HFFc6 (cell line): ENCODE results near the gene CSNK1E. TPM values are rescaled to one million over a fixed set of nuclear protein-coding genes. Genes with fewer than 3 reads are reported as not detected.

Source experiments
- DNase-seq: peaks from one replicate; pipeline ENCODE4 v3.0.0-alpha.2; 2018
- H3K27ac Mint-ChIP-seq: 2 replicates; pipeline ENCODE4 v1.8.0; 2020; ENCODE audit warnings: mild to moderate bottlenecking, mixed read lengths
- H3K27me3 Mint-ChIP-seq: 2 replicates; pipeline ENCODE4 v1.8.0; 2021; ENCODE audit warnings: mild to moderate bottlenecking, moderate library complexity, mixed read lengths; ENCODE audit not compliant: insufficient read depth
- H3K36me3 Mint-ChIP-seq: 2 replicates; pipeline ENCODE4 v1.8.0; 2021; ENCODE audit warnings: low read depth, mixed read lengths
- H3K4me1 Mint-ChIP-seq: 2 replicates; pipeline ENCODE4 v1.8.0; 2020; ENCODE audit warnings: low read depth, mixed read lengths
- H3K4me3 Mint-ChIP-seq: 2 replicates; pipeline ENCODE4 v1.8.0; 2020; ENCODE audit warnings: mild to moderate bottlenecking, moderate library complexity, mixed read lengths
- H3K9me3 Mint-ChIP-seq: 2 replicates; pipeline ENCODE4 v1.8.0; 2020; ENCODE audit warnings: mild to moderate bottlenecking, mixed read lengths
- CTCF ChIP-seq: fragments of 200-600 bp; sonication (generic); IDR thresholded peaks from 2 replicates; pipeline ENCODE4 v1.5.0; 2021; ENCODE audit warnings: antibody characterized with exemption, mild to moderate bottlenecking
- total RNA-seq, 6 experiments: library from RNA; stranded (reverse); fragmentation: NEBNext Ultra II Directional; extraction: Animal tissue kit (Norgen Biotek cat#: 25700); gene quantifications; 2 replicates in 1 of 6; 3 replicates in 5 of 6; pipeline ENCODE4 v1.2.3, GENCODE V29; 2021

CSNK1E gene
- total RNA-seq, 6 experiments from 2014 or later, result 166 to 184 (median 172) TPM

GRCh38 chr22:38255697-38256096 lies 61.5 kb downstream of the CSNK1E start:
- Mint-ChIP-seq H3K27ac (peak overlapping the region; percentile 4; the same call in 1 of the 2 replicates), H3K9me3 (no peaks in the 10 kb centered on the region), H3K27me3 (peaks cover 2% of the 10 kb centered on the region), H3K4me3 (no peak overlapping the region), H3K36me3 (peaks cover 14% of the 10 kb centered on the region), H3K4me1 (peaks cover 41% of the 10 kb centered on the region)
- no peak for DNase-seq
- TF ChIP-seq CTCF, result no peak

GRCh38 chr22:38251341-38251692 lies 65.9 kb downstream of the CSNK1E start:
- Mint-ChIP-seq H3K4me1 (peaks cover 6% of the 10 kb centered on the region), H3K9me3 (no peaks in the 10 kb centered on the region), H3K36me3 (peaks cover 25% of the 10 kb centered on the region), H3K27ac (no peak overlapping the region), H3K27me3 (peaks cover 2% of the 10 kb centered on the region; the same call in 1 of the 2 replicates), H3K4me3 (no peak overlapping the region)
- no peak for DNase-seq
- no peak for TF ChIP-seq CTCF

- Mint-ChIP-seq H3K4me1 (0 out of 2 replicates have a peak, but pooled peaks cover 5% of the 10 kb centered on the region), H3K27ac (no peak overlapping the region), H3K4me3 (no peak overlapping the region), H3K27me3 (peaks cover 2% of the 10 kb centered on the region; the same call in 1 of the 2 replicates), H3K9me3 (no peaks in the 10 kb centered on the region), H3K36me3 (peaks cover 25% of the 10 kb centered on the region)
- TF ChIP-seq CTCF, result no peak
- no peak for DNase-seq
Observed at GRCh38 chr22:38250643-38251340, 66.4 kb downstream of the CSNK1E start.

GRCh38 chr22:38249803-38250642 lies 67.2 kb downstream of the CSNK1E start:
- no peak for DNase-seq
- H3K4me1 Mint-ChIP-seq, result no peaks in the 10 kb centered on the region
- TF ChIP-seq CTCF, result no peak
- peaks cover 25% of the 10 kb centered on the region for H3K36me3 Mint-ChIP-seq
- no peak overlapping the region for H3K4me3 Mint-ChIP-seq
- no peak overlapping the region for H3K27ac Mint-ChIP-seq
- H3K9me3 Mint-ChIP-seq, result no peaks in the 10 kb centered on the region
- peaks cover 2% of the 10 kb centered on the region; the same call in 1 of the 2 replicates for H3K27me3 Mint-ChIP-seq

- Mint-ChIP-seq H3K4me3 (no peak overlapping the region), H3K9me3 (no peaks in the 10 kb centered on the region), H3K27me3 (peaks cover 2% of the 10 kb centered on the region; the same call in 1 of the 2 replicates), H3K36me3 (peaks cover 25% of the 10 kb centered on the region), H3K4me1 (no peaks in the 10 kb centered on the region), H3K27ac (no peak overlapping the region)
- no peak for DNase-seq
- no peak for TF ChIP-seq CTCF
Observed at GRCh38 chr22:38249301-38249700, 67.9 kb downstream of the CSNK1E start.
